HepG2 (cell line): Measurements from ENCODE around the gene NOTCH3. TPM values are rescaled to one million over a fixed set of nuclear protein-coding genes. Genes with fewer than 3 reads are reported as not detected.
A peak's percentile ranks its signal among the peaks of the same experiment; 100 is the strongest.

Experiments used
- AFF4 ChIP-seq: sonication (generic); formaldehyde crosslinking; IDR thresholded peaks from 2 replicates; pipeline ENCODE4 v1.4.0; 2020; ENCODE audit warnings: missing genetic modification reagents
- CEBPB ChIP-seq: IDR thresholded peaks from 2 replicates; pipeline ENCODE4 v1.6.1; 2011; ENCODE audit warnings: low read depth, low read length, improper control_type of control experiment, borderline replicate concordance
- CEBPG ChIP-seq: IDR thresholded peaks from 2 replicates; pipeline ENCODE4 v1.6.1; 2016
- CREB1 ChIP-seq, 2 experiments: fragments of 450-650 bp in 1 of 2; IDR thresholded peaks; 2 replicates each; pipeline ENCODE4 v1.6.1; 2016 to 2017; ENCODE audit warnings: control low read depth in 1 of 2, mild to moderate bottlenecking in 1 of 2, missing compliant biosample characterization in 1 of 2, missing genetic modification characterization in 1 of 2
- DZIP1 ChIP-seq: sonication (generic); formaldehyde crosslinking; IDR thresholded peaks from 2 replicates; pipeline ENCODE4 v1.5.0; 2020; ENCODE audit warnings: mild to moderate bottlenecking, missing genetic modification reagents
- GABPA ChIP-seq, 2 experiments: IDR thresholded peaks; 2 replicates each; pipeline ENCODE4 v1.6.1; 2011 to 2016; ENCODE audit warnings: low read depth in 2 of 2, low read length in 1 of 2, missing biosample characterization in 1 of 2, missing genetic modification characterization in 1 of 2
- GABPB1 ChIP-seq: IDR thresholded peaks from 2 replicates; pipeline ENCODE4 v1.6.1; 2016; ENCODE audit warnings: mild to moderate bottlenecking, missing genetic modification reagents, moderate library complexity, missing compliant biosample characterization
- HOXA7 ChIP-seq: sonication (generic); formaldehyde crosslinking; IDR thresholded peaks from 2 replicates; pipeline ENCODE4 v1.8.1; 2022; ENCODE audit warnings: mild to moderate bottlenecking, missing genetic modification reagents, moderate library complexity
- MZF1 ChIP-seq: sonication (generic); formaldehyde crosslinking; IDR thresholded peaks from 2 replicates; pipeline ENCODE4 v1.8.1; 2023; ENCODE audit warnings: mild to moderate bottlenecking, missing genetic modification reagents, borderline replicate concordance
- NFYC ChIP-seq: IDR thresholded peaks from 2 replicates; pipeline ENCODE4 v1.6.1; 2016; ENCODE audit warnings: missing genetic modification reagents, missing compliant biosample characterization
- SIX1 ChIP-seq: sonication (generic); formaldehyde crosslinking; IDR thresholded peaks from 2 replicates; pipeline ENCODE4 v1.4.0; 2020; ENCODE audit warnings: missing genetic modification reagents, borderline replicate concordance
- SP1 ChIP-seq, 2 experiments: fragments of 450-650 bp in 1 of 2; sonication (generic) in 1 of 2; formaldehyde crosslinking in 1 of 2; IDR thresholded peaks; 2 replicates each; pipeline versions ENCODE4 v1.4.0 to v1.6.1; 2016 to 2020; ENCODE audit warnings: missing genetic modification reagents in 1 of 2
- SPEN ChIP-seq: sonication (generic); formaldehyde crosslinking; IDR thresholded peaks from 2 replicates; pipeline ENCODE4 v1.5.1; 2020; ENCODE audit warnings: low read depth, mild to moderate bottlenecking, missing genetic modification reagents
- ZBTB38 ChIP-seq: sonication (generic); formaldehyde crosslinking; IDR thresholded peaks from 2 replicates; pipeline ENCODE4 v1.5.1; 2020; ENCODE audit warnings: mild to moderate bottlenecking, missing genetic modification reagents
- ZFX ChIP-seq: sonication (generic); formaldehyde crosslinking; IDR thresholded peaks from 2 replicates; pipeline ENCODE4 v1.4.0; 2020; ENCODE audit warnings: mild to moderate bottlenecking, low read depth, missing genetic modification reagents, moderate library complexity
- ZNF180 ChIP-seq: sonication (generic); formaldehyde crosslinking; IDR thresholded peaks from 2 replicates; pipeline ENCODE4 v1.4.0; 2020; ENCODE audit warnings: low read depth, missing genetic modification reagents, borderline replicate concordance
- ZNF234 ChIP-seq: sonication (generic); formaldehyde crosslinking; conservative IDR thresholded peaks from 2 replicates; pipeline ENCODE4 v1.5.1; 2020; ENCODE audit warnings: mild to moderate bottlenecking, missing genetic modification reagents
- ZNF362 ChIP-seq: sonication (generic); formaldehyde crosslinking; IDR thresholded peaks from 2 replicates; pipeline ENCODE4 v1.4.0; 2020; ENCODE audit warnings: missing genetic modification reagents, mild to moderate bottlenecking, borderline replicate concordance
- ZNF879 ChIP-seq: sonication (generic); formaldehyde crosslinking; IDR thresholded peaks from 2 replicates; pipeline ENCODE4 v1.8.1; 2023; ENCODE audit warnings: missing genetic modification reagents
- polyA plus RNA-seq, 8 experiments: library from polyadenylated mRNA; depleted of rRNA in 3 of 8; stranded (reverse) in 7 of 8; unstranded in 1 of 8; fragments of >200 nt; fragmentation: Illumina TruSeq in 4 of 8; extraction: Trizol in 4 of 8; gene quantifications; 2 replicates each; pipeline versions ENCODE4 v1.2.1 to v1.2.3, GENCODE V29; 2011 to 2016; ENCODE audit warnings: low read depth in 4 of 8, missing spikeins in 1 of 8, mixed read lengths in 1 of 8; ENCODE audit not compliant: insufficient read depth in 1 of 8
- total RNA-seq, 5 experiments: library from RNA; depleted of rRNA; stranded (reverse); fragments of >200 nt; fragmentation: Illumina TruSeq; extraction: Trizol; gene quantifications; 2 replicates each; pipeline ENCODE4 v1.2.3, GENCODE V29; 2016; ENCODE audit warnings: low read depth in 1 of 5

The NOTCH3 gene
- total and polyA plus RNA-seq, 2 of the 13 experiments (the other 11 are each of a cell fraction or from before 2014, with no cell fraction given) = 0.09 to 0.28 TPM

DNA sequence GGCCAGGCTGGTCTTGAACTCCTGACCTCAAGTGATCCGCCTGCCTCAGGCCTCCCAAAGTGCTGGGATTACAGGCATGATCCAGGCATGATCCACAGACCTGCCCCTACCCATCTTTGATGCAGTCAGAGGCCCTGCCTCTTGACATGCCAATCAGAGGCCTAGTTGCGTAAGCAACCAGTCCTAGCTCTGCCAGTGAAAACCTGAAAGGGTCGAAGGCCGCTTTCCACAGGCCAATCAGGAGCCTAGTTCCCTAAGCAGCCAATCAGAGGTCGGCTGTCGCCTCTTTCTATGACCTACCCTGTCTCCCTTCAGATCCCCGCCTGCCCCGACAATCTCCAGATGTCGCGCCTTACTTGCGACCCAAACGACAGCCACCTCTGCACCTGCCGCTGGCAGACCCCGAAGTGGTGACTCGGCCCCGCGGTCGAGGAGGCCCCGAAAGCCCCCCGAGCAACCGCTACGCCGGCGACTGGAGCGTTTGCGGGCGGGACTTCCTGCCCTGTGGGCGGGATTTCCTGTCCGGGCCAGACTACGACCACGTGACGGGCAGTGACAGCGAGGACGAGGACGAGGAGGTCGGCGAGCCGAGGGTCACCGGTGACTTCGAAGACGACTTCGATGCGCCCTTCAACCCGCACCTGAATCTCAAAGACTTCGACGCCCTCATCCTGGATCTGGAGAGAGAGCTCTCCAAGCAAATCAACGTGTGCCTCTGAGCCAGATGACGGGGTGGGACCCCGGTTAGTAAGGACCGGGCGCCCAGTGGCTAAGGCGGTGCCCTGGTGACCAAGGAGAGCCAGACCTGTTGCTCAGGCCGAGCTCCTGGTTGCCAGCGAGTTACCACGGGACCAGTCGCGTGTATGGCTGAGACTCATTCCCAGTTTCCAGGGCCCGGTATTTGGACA, 87.3 kb downstream of the NOTCH3 start (continued):
- TF ChIP-seq CEBPG (CRISPR knock-in tag) = peak; percentile 46; the same call in 1 of the 2 replicates
- TF ChIP-seq ZNF234 (CRISPR knock-in tag) = no peak
- TF ChIP-seq CEBPB = peak; percentile 64; the same call in 1 of the 2 replicates
- TF ChIP-seq ZNF362 (CRISPR knock-in tag) = no peak
- no peak for TF ChIP-seq SP1 (IDR thresholded peaks at IDR 0.05)
- TF ChIP-seq SP1 (CRISPR knock-in tag; IDR thresholded peaks at IDR 0.05) = no peak
- TF ChIP-seq MZF1 (CRISPR knock-in tag) = no peak
- TF ChIP-seq AFF4 (CRISPR knock-in tag) = no peak
- no peak for TF ChIP-seq CREB1 (IDR thresholded peaks at IDR 0.05)
- TF ChIP-seq CREB1 (CRISPR knock-in tag; IDR thresholded peaks at IDR 0.05) = no peak
- peak; percentile 65; the same call in 1 of the 2 replicates for TF ChIP-seq GABPB1 (CRISPR knock-in tag)
- TF ChIP-seq SIX1 (CRISPR knock-in tag) = no peak
- peak; percentile 50 for TF ChIP-seq NFYC (CRISPR knock-in tag)
- TF ChIP-seq HOXA7 (CRISPR knock-in tag) = no peak
- peak; percentile 12; the same call in 1 of the 2 replicates for TF ChIP-seq ZFX (CRISPR knock-in tag)
- no peak for TF ChIP-seq ZNF180 (CRISPR knock-in tag)
- no peak for TF ChIP-seq SPEN (CRISPR knock-in tag)
- no peak for TF ChIP-seq DZIP1 (CRISPR knock-in tag)
- TF ChIP-seq GABPA (IDR thresholded peaks at IDR 0.05; ENCODE audit: low read depth, low read length) = peak; percentile 57
- peak; percentile 41; the same call in 1 of the 2 replicates for TF ChIP-seq GABPA (CRISPR knock-in tag; IDR thresholded peaks at IDR 0.05; ENCODE audit: low read depth)
- peak; percentile 50; the same call in 1 of the 2 replicates for TF ChIP-seq ZBTB38 (CRISPR knock-in tag)
- TF ChIP-seq ZNF879 (CRISPR knock-in tag) = no peak
